Retinal pigment epithelial cell (primary cell): ENCODE measurements around the gene TPD52L1.

Source experiments
- DNase-seq: peaks from one replicate; pipeline ENCODE4 v3.0.0-alpha.2; 2010; ENCODE audit warnings: low read depth
- H3K4me3 ChIP-seq: 2 replicates; pipeline ENCODE4 v1.5.1; 2011; ENCODE audit warnings: mild to moderate bottlenecking, low read length, control low read depth, moderate library complexity
- CTCF ChIP-seq: conservative IDR thresholded peaks from 2 replicates; pipeline ENCODE4 v1.5.1; 2011; ENCODE audit warnings: low read depth, low read length, control low read depth, inconsistent platforms

TPD52L1 gene

GRCh38 chr6:125212377-125212776 is 58.8 kb downstream of the TPD52L1 start:
- peak; percentile 97 for DNase-seq
- H3K4me3 ChIP-seq = no peak overlapping the region
- TF ChIP-seq CTCF = no peak

- H3K4me3 ChIP-seq = no peak overlapping the region
- no peak for DNase-seq
- TF ChIP-seq CTCF = no peak
Measured at GRCh38 chr6:125213939-125214338, 60.4 kb downstream of the TPD52L1 start.

- H3K4me3 ChIP-seq = no peak overlapping the region
- TF ChIP-seq CTCF = no peak
- DNase-seq = no peak
Measured at GRCh38 chr6:125215252-125215819, 61.8 kb downstream of the TPD52L1 start.

GRCh38 chr6:125216015-125216414 is 62.4 kb downstream of the TPD52L1 start:
- H3K4me3 ChIP-seq = no peak overlapping the region
- TF ChIP-seq CTCF = no peak
- DNase-seq = no peak

GRCh38 chr6:125217369-125217768 is 63.8 kb downstream of the TPD52L1 start:
- no peak overlapping the region for H3K4me3 ChIP-seq
- TF ChIP-seq CTCF = no peak
- DNase-seq = no peak

GRCh38 chr6:125217992-125218391 is 64.4 kb downstream of the TPD52L1 start:
- no peak overlapping the region for H3K4me3 ChIP-seq
- DNase-seq = no peak
- no peak for TF ChIP-seq CTCF

- no peak overlapping the region for H3K4me3 ChIP-seq
- TF ChIP-seq CTCF = no peak
- no peak for DNase-seq
Measured at GRCh38 chr6:125219361-125219895, 65.9 kb downstream of the TPD52L1 start.
